GM20000 (cell line): ENCODE data around the gene PPWD1.

Experiments used
- DNase-seq: peaks from one replicate; pipeline ENCODE4 v3.0.0; 2012; ENCODE audit warnings: low spot score
- TF ChIP-seq, protein P1 (sequence below): IDR thresholded peaks from 2 replicates; pipeline ENCODE4 v1.5.1; 2012; ENCODE audit warnings: mild to moderate bottlenecking, control low read depth; ENCODE audit errors: extremely low read depth, missing control alignments

PPWD1 gene

DNA sequence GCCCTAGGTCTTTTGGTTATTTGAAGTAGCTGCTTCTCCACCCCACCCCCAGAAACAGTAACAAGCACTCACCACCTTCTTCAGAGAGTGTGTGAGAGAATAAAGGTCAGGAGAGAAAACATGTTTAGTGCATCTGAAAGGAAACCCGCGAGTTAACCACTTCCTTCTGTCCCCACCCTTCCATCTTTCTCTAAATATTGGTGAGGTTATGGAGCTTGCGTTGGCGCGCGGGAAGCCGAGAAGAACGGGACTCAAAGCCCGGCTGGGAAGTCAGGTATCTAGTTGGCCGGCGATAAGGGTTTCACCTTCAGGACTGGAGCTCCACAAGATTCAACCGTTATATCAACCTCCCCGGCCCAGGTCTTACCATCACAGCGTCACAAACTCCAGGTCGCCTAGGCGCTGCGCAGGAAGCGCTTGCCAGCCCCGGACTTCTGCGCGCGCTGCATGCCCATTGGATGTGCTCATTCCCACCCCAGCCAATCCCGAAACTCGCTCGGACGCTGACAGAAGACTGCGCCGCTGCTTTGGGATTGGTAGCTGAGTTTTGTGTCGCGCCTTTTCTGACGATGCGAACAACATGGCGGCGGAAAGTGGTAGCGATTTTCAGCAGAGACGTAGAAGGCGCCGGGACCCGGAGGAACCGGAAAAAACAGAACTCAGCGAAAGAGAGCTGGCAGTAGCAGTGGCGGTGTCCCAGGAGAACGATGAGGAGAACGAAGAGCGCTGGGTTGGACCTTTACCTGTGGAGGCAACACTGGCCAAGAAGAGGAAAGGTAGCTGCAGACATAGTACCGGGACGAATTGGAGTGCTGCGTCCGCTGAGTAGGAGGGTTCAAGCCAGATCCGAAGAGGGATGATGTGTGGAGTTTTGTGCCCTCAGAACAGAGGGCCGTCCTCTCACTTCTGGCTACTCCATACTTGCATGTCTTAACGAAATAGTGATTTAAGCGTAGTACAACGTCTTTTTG lies at the start of gene PPWD1, which contains the start of gene CENPK:
Gene PPWD1, plus strand, starts transcription at position 566 of the 971 bp plus-strand sequence. Its CDS starts 15 bp downstream, at position 581.
Gene CENPK, minus strand, starts transcription at position 438 of the 971 bp plus-strand sequence. CDS start 8,261 bp downstream, outside the sequence.
- TF ChIP-seq, protein P1, sequence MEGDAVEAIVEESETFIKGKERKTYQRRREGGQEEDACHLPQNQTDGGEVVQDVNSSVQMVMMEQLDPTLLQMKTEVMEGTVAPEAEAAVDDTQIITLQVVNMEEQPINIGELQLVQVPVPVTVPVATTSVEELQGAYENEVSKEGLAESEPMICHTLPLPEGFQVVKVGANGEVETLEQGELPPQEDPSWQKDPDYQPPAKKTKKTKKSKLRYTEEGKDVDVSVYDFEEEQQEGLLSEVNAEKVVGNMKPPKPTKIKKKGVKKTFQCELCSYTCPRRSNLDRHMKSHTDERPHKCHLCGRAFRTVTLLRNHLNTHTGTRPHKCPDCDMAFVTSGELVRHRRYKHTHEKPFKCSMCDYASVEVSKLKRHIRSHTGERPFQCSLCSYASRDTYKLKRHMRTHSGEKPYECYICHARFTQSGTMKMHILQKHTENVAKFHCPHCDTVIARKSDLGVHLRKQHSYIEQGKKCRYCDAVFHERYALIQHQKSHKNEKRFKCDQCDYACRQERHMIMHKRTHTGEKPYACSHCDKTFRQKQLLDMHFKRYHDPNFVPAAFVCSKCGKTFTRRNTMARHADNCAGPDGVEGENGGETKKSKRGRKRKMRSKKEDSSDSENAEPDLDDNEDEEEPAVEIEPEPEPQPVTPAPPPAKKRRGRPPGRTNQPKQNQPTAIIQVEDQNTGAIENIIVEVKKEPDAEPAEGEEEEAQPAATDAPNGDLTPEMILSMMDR = no peak
- DNase-seq = peak; percentile 88

DNA sequence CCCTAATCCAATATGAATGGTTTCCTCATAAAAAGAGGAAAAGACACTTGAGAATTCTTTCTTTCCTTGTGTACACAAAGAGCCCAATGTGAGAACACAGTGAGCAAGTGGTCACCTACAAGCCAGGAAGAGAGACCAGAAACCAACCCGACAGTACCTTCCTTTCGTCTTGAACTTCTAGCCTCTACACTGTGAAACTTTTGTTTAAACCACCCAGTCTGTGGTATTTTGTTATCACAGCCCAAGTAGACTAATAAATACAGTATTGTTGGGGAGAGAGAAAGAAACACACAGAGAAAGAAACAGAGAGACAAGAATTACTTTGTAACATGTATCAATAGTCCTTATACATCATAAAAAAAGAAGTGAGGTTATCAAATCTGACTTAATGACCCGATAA lies 37.4 kb upstream of the PPWD1 start:
- TF ChIP-seq, protein P1 = no peak
- DNase-seq = no peak

DNA sequence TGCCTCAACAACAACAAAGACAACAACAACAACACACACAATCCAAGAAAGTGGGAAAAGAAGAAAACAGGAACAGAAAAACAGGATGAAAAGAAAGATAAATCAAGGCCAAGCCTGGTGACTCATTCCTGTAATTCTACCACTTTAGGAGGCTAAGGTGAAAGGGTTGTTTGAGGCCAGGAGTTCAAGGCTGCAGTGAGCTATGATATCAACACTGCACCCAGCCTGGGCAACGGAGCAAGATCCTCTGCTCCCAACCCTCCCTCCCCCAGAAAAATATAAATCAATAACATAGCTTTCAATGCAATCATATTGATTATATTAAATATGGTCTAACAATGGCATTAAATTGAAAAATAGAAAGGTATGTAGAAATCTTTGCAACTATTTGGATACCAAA lies 32.2 kb upstream of the PPWD1 start:
- TF ChIP-seq, protein P1 = no peak

DNA sequence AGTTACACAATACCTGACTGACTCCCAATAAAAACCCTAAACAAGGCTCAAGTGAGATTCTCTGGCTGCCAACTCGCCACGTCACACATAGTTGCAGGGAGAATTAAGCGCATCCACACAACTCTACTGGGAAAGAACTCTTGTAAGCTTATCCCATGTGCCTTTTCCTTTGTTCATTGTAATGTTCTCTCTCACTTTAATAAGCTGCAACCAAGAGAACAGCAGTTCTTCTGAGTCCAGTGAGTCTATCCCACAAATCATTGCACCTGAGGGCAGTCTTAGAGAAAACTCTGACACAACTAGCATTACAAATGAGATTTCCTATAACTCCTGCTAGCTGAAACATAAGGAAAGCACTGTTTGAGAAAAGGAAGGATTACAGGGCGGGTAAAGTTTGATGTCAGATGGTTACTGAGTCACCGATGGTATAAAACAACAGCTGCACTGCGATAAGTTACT lies 27.5 kb upstream of the PPWD1 start:
- no peak for DNase-seq
- TF ChIP-seq, protein P1 = no peak

More for the DNA sequence above, 32.2 kb upstream of the PPWD1 start:
- no peak for DNase-seq

GRCh38 chr5:65539827-65540226 lies 23.3 kb upstream of the PPWD1 start:
- DNase-seq = no peak
- TF ChIP-seq, protein P1 = no peak

DNA sequence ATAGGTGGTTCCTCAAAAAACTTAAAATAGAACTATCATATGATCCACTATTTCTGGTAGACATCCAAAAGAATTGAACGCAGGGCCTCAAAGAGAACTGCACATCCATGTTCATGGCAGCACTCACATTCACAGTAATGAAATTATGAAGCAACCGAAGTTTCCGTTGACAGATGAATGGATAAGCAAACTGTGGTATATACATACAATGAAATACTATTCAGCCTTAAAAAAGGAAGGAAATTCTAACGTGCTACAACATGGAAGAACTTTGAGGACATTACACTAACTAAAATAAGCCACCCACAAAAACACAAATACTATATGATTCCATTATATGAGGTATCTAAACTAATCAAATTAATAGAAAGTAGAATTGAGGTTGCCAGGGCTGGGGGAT lies 18.6 kb upstream of the PPWD1 start:
- no peak for DNase-seq
- TF ChIP-seq, protein P1 = no peak

GRCh38 chr5:65546141-65546540 lies 17.0 kb upstream of the PPWD1 start:
- DNase-seq = no peak
- TF ChIP-seq, protein P1 = no peak
